NCI-H526 (cell line): ENCODE measurements around the gene IER2.

ENCODE experiments used
- DNase-seq, 2 experiments: peaks; one replicate each; lab custom pipeline; 2025; lab: John Stamatoyannopoulos, UW

IER2 gene

GRCh38 chr19:13118424-13119193, 31.6 kb upstream of the IER2 start:
- DNase-seq = peak; percentile 6 to 49

GRCh38 chr19:13119627-13120026, 30.6 kb upstream of the IER2 start:
- DNase-seq = no peak

GRCh38 chr19:13120031-13120430, 30.2 kb upstream of the IER2 start:
- no peak for DNase-seq

GRCh38 chr19:13120817-13121216, 29.4 kb upstream of the IER2 start:
- no peak for DNase-seq

- no peak for DNase-seq
These were observed 28.5 kb upstream of the IER2 start for GRCh38 chr19:13121551-13122274.

GRCh38 chr19:13122275-13122878, 27.8 kb upstream of the IER2 start:
- DNase-seq = no peak

GRCh38 chr19:13122980-13123957, 26.9 kb upstream of the IER2 start:
- DNase-seq = no peak

GRCh38 chr19:13127051-13127450, 23.2 kb upstream of the IER2 start:
- no peak for DNase-seq

GRCh38 chr19:13127811-13128575, 22.2 kb upstream of the IER2 start:
- no peak for DNase-seq

- DNase-seq = no peak
These were observed 21.6 kb upstream of the IER2 start for GRCh38 chr19:13128583-13128982.

GRCh38 chr19:13129384-13129783, 20.8 kb upstream of the IER2 start:
- no peak for DNase-seq

GRCh38 chr19:13130886-13131490, 19.2 kb upstream of the IER2 start:
- no peak for DNase-seq

GRCh38 chr19:13132471-13133180, 17.6 kb upstream of the IER2 start:
- DNase-seq = no peak

GRCh38 chr19:13133241-13133870, 16.9 kb upstream of the IER2 start:
- DNase-seq = no peak

GRCh38 chr19:13134626-13135025, 15.6 kb upstream of the IER2 start:
- no peak for DNase-seq

GRCh38 chr19:13135068-13136062, 14.8 kb upstream of the IER2 start:
- DNase-seq = no peak

- no peak for DNase-seq
These were observed 12.9 kb upstream of the IER2 start for GRCh38 chr19:13137290-13137794.
